LNCAP (cell line): Measurements from ENCODE around the gene RNF34.

Experiments
- CTCF ChIP-seq: fragments of 450-650 bp; IDR thresholded peaks from 2 replicates; pipeline ENCODE4 v1.5.1; 2017; ENCODE audit warnings: mild to moderate bottlenecking

RNF34 gene

GRCh38 chr12:121443911-121444841, 44.3 kb downstream of the RNF34 start:
- no peak for TF ChIP-seq CTCF

- TF ChIP-seq CTCF = no peak
Measured at GRCh38 chr12:121444842-121445202, 44.9 kb downstream of the RNF34 start.

- TF ChIP-seq CTCF = no peak
Measured at GRCh38 chr12:121446750-121447149, 46.8 kb downstream of the RNF34 start.

- TF ChIP-seq CTCF = no peak
Measured at GRCh38 chr12:121448771-121449315, 48.9 kb downstream of the RNF34 start.

GRCh38 chr12:121451961-121452339, 52.0 kb downstream of the RNF34 start:
- no peak for TF ChIP-seq CTCF

- TF ChIP-seq CTCF = no peak
Measured at GRCh38 chr12:121452340-121452984, 52.5 kb downstream of the RNF34 start.

GRCh38 chr12:121452985-121453360, 53.1 kb downstream of the RNF34 start:
- TF ChIP-seq CTCF = no peak
